GM19025 (cell line): ENCODE data around the gene TUBD1.
"Not testable (repeated sequence)": the region's sequence is repeated elsewhere in the genome, so short reads cannot be mapped to it uniquely, and the experiment has no call there.

Source experiments
- ATAC-seq: cut with Tn5 transposase; IDR thresholded peaks from one replicate; pipeline ENCODE4 v1.9.1; 2021; ENCODE audit warnings: mild to moderate bottlenecking, low read depth, moderate library complexity; ENCODE audit not compliant: unreplicated experiment

TUBD1 gene

GRCh38 chr17:59877965-59878364 is 14.8 kb downstream of the TUBD1 start:
- no peak for ATAC-seq

- ATAC-seq, result no peak
Measured at GRCh38 chr17:59876107-59876506, 16.6 kb downstream of the TUBD1 start.

DNA sequence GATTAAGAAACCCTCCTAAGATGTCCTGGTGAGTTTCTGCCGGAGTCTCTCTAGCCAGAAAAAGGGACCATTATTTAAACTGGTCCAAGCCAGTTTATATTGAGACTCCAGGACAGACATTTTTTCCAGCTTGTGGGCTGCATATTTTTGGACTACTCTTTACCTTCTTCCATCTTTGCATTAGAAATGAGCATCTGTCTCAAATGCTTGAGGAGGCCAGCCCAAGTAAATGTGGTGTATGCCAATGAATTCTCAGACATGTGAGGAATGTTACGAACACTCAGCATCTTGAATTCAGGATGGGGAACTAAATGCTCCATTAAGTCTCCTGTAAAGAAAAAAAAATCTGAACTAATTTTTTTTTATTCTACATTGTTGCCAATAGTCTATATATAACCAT is 18.4 kb downstream of the TUBD1 start:
- no peak for ATAC-seq

DNA sequence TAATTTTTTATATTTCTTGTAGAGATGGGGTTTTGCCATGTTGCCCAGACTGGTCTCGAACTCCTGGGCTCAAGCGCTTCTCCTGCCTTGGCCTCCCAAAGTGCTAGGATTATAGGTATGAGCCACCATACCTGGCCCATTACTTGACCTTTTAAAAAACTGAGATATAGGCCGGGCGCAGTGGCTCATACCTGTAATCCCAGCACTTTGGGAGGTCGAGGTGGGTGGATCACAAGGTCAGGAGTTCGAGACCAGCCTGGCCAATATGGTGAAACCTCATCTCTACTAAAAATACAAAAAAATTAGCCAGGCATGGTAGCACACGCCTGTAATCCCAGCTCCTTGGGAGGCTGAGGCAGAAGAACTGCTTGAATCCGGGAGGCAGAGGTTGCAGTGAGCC is 19.3 kb downstream of the TUBD1 start:
- not testable (repeated sequence) for ATAC-seq

GRCh38 chr17:59872351-59872750 is 20.4 kb downstream of the TUBD1 start:
- ATAC-seq, result no peak

- ATAC-seq, result no peak
Measured at GRCh38 chr17:59870482-59870881, 22.3 kb downstream of the TUBD1 start.

DNA sequence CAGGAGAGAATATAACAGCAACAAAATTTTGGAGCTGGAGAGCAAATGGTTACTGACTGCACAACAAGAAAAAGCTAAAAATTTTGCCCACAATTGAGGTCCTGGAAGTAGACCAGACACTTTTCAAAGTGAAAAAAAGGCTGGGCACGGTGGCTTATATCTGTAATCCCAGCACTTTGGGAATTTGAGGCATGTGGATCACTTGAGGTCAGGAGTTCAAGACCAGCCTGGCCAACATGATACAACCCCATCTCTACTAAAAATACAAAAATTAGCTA is 22.9 kb downstream of the TUBD1 start:
- no peak for ATAC-seq

GRCh38 chr17:59863616-59864015 is 29.1 kb downstream of the TUBD1 start:
- ATAC-seq, result no peak

- ATAC-seq, result no peak
Measured at GRCh38 chr17:59859444-59860025, 33.2 kb downstream of the TUBD1 start.

DNA sequence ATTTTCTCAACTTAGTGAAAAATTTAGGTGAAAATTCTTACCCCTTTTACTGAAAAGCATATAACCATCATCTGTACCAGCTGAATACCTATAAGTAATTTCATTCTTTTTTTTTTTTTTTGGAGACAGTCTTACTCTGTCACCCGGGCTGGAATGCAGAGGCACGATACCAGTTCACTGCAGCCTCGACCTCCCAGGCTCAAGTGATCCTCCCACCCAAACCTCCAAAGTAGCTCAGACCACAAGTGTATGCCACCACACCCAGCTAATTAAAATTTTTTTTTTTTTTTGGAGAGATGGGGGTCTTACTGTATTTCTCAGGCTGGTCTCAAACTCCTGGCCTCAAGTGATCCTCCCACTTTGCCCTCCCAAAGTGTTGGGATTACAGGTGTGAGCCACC is 33.8 kb downstream of the TUBD1 start:
- ATAC-seq, result no peak

- no peak for ATAC-seq
Measured at GRCh38 chr17:59858167-59858816, 34.5 kb downstream of the TUBD1 start.

GRCh38 chr17:59856859-59857794 is 35.6 kb downstream of the TUBD1 start:
- ATAC-seq, result no peak

- ATAC-seq, result not testable (repeated sequence)
Measured at GRCh38 chr17:59853919-59854729, 38.6 kb downstream of the TUBD1 start.

- no peak for ATAC-seq
Measured at GRCh38 chr17:59853168-59853918, 39.4 kb downstream of the TUBD1 start.

GRCh38 chr17:59852847-59853167 is 39.9 kb downstream of the TUBD1 start:
- not testable (repeated sequence) for ATAC-seq

DNA sequence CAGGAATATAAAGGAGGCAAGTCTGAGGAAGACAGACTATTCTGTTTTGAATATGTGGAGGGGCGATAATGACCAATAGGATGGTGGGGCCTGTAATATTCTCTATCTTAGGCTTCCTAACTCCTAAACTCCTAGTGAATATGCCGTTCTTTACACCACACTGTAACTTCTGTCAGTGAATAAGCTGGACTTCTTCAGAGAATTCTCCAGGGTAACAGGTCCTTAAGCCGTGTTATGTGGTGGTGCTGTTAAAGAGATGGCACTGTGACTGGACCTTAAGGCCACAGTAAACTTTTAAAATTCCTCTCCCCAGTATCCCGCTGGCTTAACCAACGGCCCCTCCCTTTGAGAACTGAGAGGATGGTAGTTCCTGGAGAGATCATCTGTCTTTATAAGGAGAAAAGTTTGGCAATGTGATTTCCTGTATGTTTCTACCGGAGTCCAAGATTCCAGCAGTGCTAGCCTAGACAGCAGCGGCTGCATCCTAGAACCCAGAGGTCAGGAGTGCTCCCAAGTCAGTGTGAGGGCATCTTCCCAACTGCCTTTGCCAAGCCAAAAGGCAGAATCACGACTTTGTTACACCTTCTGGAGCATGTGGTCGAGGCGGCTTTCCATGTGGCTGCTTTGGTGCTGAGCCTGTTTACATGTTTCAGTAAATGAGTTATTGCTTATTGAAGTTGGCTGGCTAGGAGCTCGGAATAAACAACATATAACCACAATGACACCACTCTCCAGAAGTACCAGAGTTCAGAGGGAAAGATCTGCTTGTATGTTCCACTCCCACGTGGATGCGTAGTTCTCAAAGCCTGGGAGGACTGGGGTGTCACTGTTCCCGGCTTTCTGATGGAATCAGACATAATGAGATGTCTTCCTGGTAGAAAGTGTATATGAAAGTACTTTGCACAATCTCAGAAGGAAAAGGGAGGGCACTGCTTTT is 41.0 kb downstream of the TUBD1 start:
- ATAC-seq, result no peak

- not testable (repeated sequence) for ATAC-seq
Measured at GRCh38 chr17:59850311-59850710, 42.4 kb downstream of the TUBD1 start.

GRCh38 chr17:59848778-59849177 is 44.0 kb downstream of the TUBD1 start:
- ATAC-seq, result no peak

GRCh38 chr17:59848385-59848668 is 44.4 kb downstream of the TUBD1 start:
- ATAC-seq, result no peak
